B cell (primary cell): Measurements from ENCODE around the gene ME1. TPM values are rescaled to one million over a fixed set of nuclear protein-coding genes. Genes with fewer than 3 reads are reported as not detected.
A peak's percentile ranks its signal among the peaks of the same experiment; 100 is the strongest.

Experiments
- ATAC-seq: fragments of 200-7000 bp; cut with Tn5 transposase; one replicate; pipeline ENCODE4 v1.10.0; 2021; ENCODE audit warnings: low read depth, mild to moderate bottlenecking, moderate number of reproducible peaks, moderate library complexity
- CTCF ChIA-PET: fragments of 350-600 bp; sonication (Branson Sonifier 250); formaldehyde crosslinking; loops from one replicate; lab custom pipeline; 2021; ENCODE audit warnings: antibody characterized with exemption, inconsistent platforms; lab: Charles Lee
- POLR2A ChIA-PET: fragments of 350-600 bp; sonication (Branson Sonifier 250); formaldehyde crosslinking; loops from one replicate; lab custom pipeline; 2021; ENCODE audit warnings: antibody characterized with exemption; lab: Charles Lee
- DNase-seq: peaks from one replicate; pipeline ENCODE4 v3.0.0; 2013
- H2AFZ ChIP-seq: 2 replicates; pipeline ENCODE4 v1.6.1; 2012; ENCODE audit warnings: mild to moderate bottlenecking, low read depth, low read length; ENCODE audit not compliant: insufficient read depth, poor library complexity, severe bottlenecking
- H3K27ac ChIP-seq, 2 donors: 1 replicate in 1 of 2; 2 replicates in 1 of 2; pipeline ENCODE4 v1.5.1; 2012 to 2013; ENCODE audit warnings: low read length in 2 of 2, mild to moderate bottlenecking in 2 of 2, moderate library complexity in 1 of 2
- H3K27me3 ChIP-seq, 4 experiments: fragments of 200-600 bp in 1 of 4; sonication (generic) in 1 of 4; replicated peaks in 1 of 4; 1 replicate in 2 of 4; 2 replicates in 2 of 4; pipeline versions ENCODE4 v1.6.1 to v1.7.0; 2013 to 2016; ENCODE audit warnings: low read length in 3 of 4, mild to moderate bottlenecking in 2 of 4, mixed read lengths in 1 of 4, moderate library complexity in 1 of 4; ENCODE audit not compliant: insufficient read depth in 4 of 4, control insufficient read depth in 3 of 4; ENCODE audit errors: control extremely low read depth in 1 of 4
- H3K36me3 ChIP-seq, 2 experiments: replicated peaks in 1 of 2; 1 replicate in 1 of 2; 2 replicates in 1 of 2; pipeline versions ENCODE4 v1.6.1 to v1.7.1; 2013; ENCODE audit warnings: low read length in 1 of 2; ENCODE audit not compliant: insufficient read depth in 2 of 2, control insufficient read depth in 1 of 2; ENCODE audit errors: control extremely low read depth in 1 of 2, extremely low read depth in 1 of 2
- H3K4me1 ChIP-seq, 2 donors: fragments of 200-600 bp in 1 of 2; sonication (generic) in 1 of 2; 1 replicate in 1 of 2; 2 replicates in 1 of 2; pipeline versions ENCODE4 v1.5.1 to v1.6.1; 2013 to 2017; ENCODE audit warnings: low read length in 2 of 2; ENCODE audit not compliant: control insufficient read depth in 2 of 2, insufficient read depth in 2 of 2
- H3K4me2 ChIP-seq: replicated peaks from 2 replicates; pipeline ENCODE3; 2012; ENCODE audit warnings: mild to moderate bottlenecking, low read depth, low read length; ENCODE audit not compliant: poor library complexity, severe bottlenecking
- H3K4me3 ChIP-seq, 5 experiments: fragments of 200-600 bp in 1 of 5; sonication (generic) in 1 of 5; 1 replicate in 3 of 5; 2 replicates in 2 of 5; pipeline versions ENCODE4 v1.5.1 to v1.7.0; 2011 to 2016; ENCODE audit warnings: low read length in 4 of 5, mild to moderate bottlenecking in 4 of 5, low read depth in 2 of 5, control low read depth in 1 of 5, moderate library complexity in 1 of 5; ENCODE audit not compliant: insufficient read depth in 1 of 5; ENCODE audit errors: control extremely low read depth in 1 of 5, extremely low read depth in 1 of 5
- H3K79me2 ChIP-seq: fragments of 200-600 bp; sonication (generic); one replicate; pipeline ENCODE4 v1.6.0; 2016; ENCODE audit warnings: low read length; ENCODE audit not compliant: control insufficient read depth, insufficient read depth
- H3K9ac ChIP-seq: fragments of 200-600 bp; sonication (generic); 2 replicates; pipeline ENCODE4 v1.6.1; 2017; ENCODE audit warnings: mild to moderate bottlenecking, low read length, moderate library complexity
- H3K9me3 ChIP-seq, 3 donors: one replicate each; pipeline versions ENCODE4 v1.6.1 to v1.7.1; 2013; ENCODE audit warnings: low read length in 2 of 3; ENCODE audit not compliant: control insufficient read depth in 2 of 3, insufficient read depth in 1 of 3; ENCODE audit errors: control extremely low read depth in 1 of 3
- H4K20me1 ChIP-seq: 2 replicates; pipeline ENCODE4 v1.6.0; 2012; ENCODE audit warnings: mild to moderate bottlenecking, low read length; ENCODE audit not compliant: insufficient read depth, control insufficient read depth, poor library complexity, severe bottlenecking
- H3K27ac Mint-ChIP-seq: one replicate; pipeline ENCODE4 v1.8.0; 2021; ENCODE audit warnings: mixed read lengths
- H3K27me3 Mint-ChIP-seq: one replicate; pipeline ENCODE4 v1.8.0; 2021; ENCODE audit warnings: mixed read lengths
- H3K4me1 Mint-ChIP-seq: one replicate; pipeline ENCODE4 v1.8.0; 2021; ENCODE audit warnings: mixed read lengths
- H3K4me3 Mint-ChIP-seq: one replicate; pipeline ENCODE4 v1.8.0; 2021; ENCODE audit warnings: mixed read lengths
- H3K9me3 Mint-ChIP-seq: one replicate; pipeline ENCODE4 v1.8.0; 2022; ENCODE audit warnings: mixed read lengths; ENCODE audit not compliant: insufficient read depth
- CTCF ChIP-seq: fragments of 200-600 bp; IDR thresholded peaks from one replicate; pipeline ENCODE4 v1.8.0; 2022; ENCODE audit warnings: antibody characterized with exemption, mild to moderate bottlenecking
- EZH2 ChIP-seq: IDR thresholded peaks from 2 replicates; pipeline ENCODE4 v1.6.1; 2012; ENCODE audit warnings: borderline replicate concordance, low read depth, mild to moderate bottlenecking, moderate library complexity, low read length; ENCODE audit not compliant: insufficient read depth, poor library complexity, severe bottlenecking
- WGBS: methylation state at CpG from one replicate; pipeline ENCODE4 v1.1.5; 2013; ENCODE audit warnings: missing lambda C conversion rate; ENCODE audit not compliant: insufficient coverage; 5-methylcytosine and 5-hydroxymethylcytosine counted together
- intact Hi-C: fragments of 100-400 bp; cut with micrococcal nuclease; formaldehyde crosslinking; loops from one replicate; pipeline ENCODE4 v1.10.0; 2022
- polyA plus RNA-seq: library from polyadenylated mRNA; depleted of rRNA; stranded (reverse); fragments of >200 nt; gene quantifications from 2 replicates; pipeline ENCODE4 v1.2.3, GENCODE V29; 2012
- total RNA-seq, 2 donors: library from RNA; stranded (reverse); fragments of 120-200 nt in 1 of 2; gene quantifications; 1 replicate in 1 of 2; 2 replicates in 1 of 2; pipeline versions ENCODE4 v1.2.3 to v1.2.4, GENCODE V29; 2013 to 2022

ME1 gene
- total and polyA plus RNA-seq, 2 donors (not counting 1 experiment from before 2014, with no cell fraction given): not detected

DNA sequence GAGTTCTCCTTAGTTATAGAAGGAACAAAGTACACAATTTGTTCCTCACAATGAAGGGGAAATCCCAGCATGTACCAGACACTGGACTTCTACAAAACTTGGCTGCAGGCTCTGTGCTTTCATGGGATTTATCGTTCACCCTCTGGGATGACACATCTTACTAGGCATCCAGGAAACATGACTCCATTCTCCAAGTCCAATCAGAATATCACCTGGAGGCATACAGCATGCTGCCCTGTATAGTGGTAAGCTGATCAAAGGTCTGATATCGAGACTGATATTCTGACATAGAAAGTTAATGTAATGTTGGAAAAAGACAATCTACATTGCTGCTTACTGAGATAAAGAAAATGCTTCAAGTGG is 231.0 kb downstream of the ME1 start:
- Mint-ChIP-seq H3K27me3 (no peaks in the 10 kb centered on the region), H3K4me3 (no peak overlapping the region), H3K27ac (no peak overlapping the region), H3K9me3 (no peaks in the 10 kb centered on the region), H3K4me1 (peaks cover 24% of the 10 kb centered on the region)
- no peak for DNase-seq
- intact Hi-C loops: loop anchor here (10.0 kb wide), 1 partner anchor 655 kb away; the partner anchor contains the start of genes CYB5R4 and RIPPLY2
- H3K27ac ChIP-seq: no peak overlapping the region
- H3K4me3 ChIP-seq: no peak overlapping the region
- H4K20me1 ChIP-seq: no peaks in the 10 kb centered on the region
- peaks cover 6 to 10% of the 10 kb centered on the region in 2 donors for H3K4me1 ChIP-seq
- TF ChIP-seq CTCF: no peak
- no peak for TF ChIP-seq EZH2
- H3K27me3 ChIP-seq: no peaks in the 10 kb centered on the region
- no CpG with 5 or more reads among the region's 2 CpGs for WGBS
- ATAC-seq: no peak
- H3K36me3 ChIP-seq: no peaks in the 10 kb centered on the region
- no peak overlapping the region for H2AFZ ChIP-seq
- ChIA-PET POLR2A (no interaction called here), CTCF (no interaction called here)
- no peak overlapping the region for H3K4me2 ChIP-seq
- H3K9me3 ChIP-seq: peaks cover 0 to 4% (median 0%) of the 10 kb centered on the region in 3 donors
- H3K79me2 ChIP-seq: no peaks in the 10 kb centered on the region
- no peak overlapping the region for H3K9ac ChIP-seq

DNA sequence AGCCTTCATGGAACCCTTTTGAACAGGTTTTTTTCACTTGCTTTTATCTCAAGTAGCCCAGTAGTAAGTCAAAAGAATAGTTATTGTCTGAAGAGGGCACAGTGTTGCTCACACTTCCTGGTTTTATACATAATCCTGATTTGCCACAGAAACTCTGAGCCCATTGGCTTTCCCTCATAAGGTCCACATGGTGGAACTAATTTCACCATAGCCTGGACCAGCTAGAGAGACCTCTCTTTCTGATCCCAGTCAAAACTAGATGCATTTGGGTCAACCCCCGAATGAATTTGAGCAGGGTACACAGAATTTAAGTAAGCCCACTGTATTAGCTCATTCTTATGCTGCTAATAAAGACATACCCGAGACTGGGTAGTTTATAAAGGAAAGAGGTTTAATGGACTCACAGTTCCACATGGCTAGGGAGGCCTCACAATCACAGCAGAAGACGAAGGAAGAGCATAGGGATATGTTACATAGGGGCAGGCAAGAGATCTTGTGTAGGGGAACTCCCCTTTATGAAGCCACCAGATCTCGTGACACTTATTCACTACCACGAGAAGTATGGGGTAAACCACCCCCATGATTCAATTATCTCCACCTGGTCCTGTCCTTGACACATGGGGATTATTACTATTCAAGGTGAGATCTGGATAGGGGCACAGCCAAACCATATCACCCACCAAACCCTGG is 231.5 kb downstream of the ME1 start:
- no peak overlapping the region for H3K9ac ChIP-seq
- intact Hi-C loops: loop anchor here (10.0 kb wide), 1 partner anchor 655 kb away; the partner anchor contains the start of genes CYB5R4 and RIPPLY2

More for the DNA sequence above, 231.5 kb downstream of the ME1 start:
- no peaks in the 10 kb centered on the region for H3K27me3 Mint-ChIP-seq
- H3K4me2 ChIP-seq: no peak overlapping the region
- H3K27ac Mint-ChIP-seq: no peak overlapping the region
- DNase-seq (peak; percentile 16), ATAC-seq (peak; percentile 21)
- no peak overlapping the region for H3K4me3 ChIP-seq
- H4K20me1 ChIP-seq: no peaks in the 10 kb centered on the region
- no peak overlapping the region for H2AFZ ChIP-seq
- no peaks in the 10 kb centered on the region for H3K79me2 ChIP-seq
- peaks cover 0 to 4% (median 0%) of the 10 kb centered on the region in 3 donors for H3K9me3 ChIP-seq
- H3K27ac ChIP-seq: no peak overlapping the region
- no peak overlapping the region for H3K4me3 Mint-ChIP-seq
- H3K4me1 ChIP-seq: peaks cover 8 to 11% of the 10 kb centered on the region in 2 donors
- ChIA-PET CTCF (interaction anchor here (1.0 kb wide), 1 partner anchor 15 kb away, joined by 3 read pairs; no protein-coding TSS in a partner anchor), POLR2A (no interaction called here)
- TF ChIP-seq CTCF (no peak), EZH2 (no peak)
- no CpG with 5 or more reads among the region's 5 CpGs for WGBS
- no peaks in the 10 kb centered on the region for H3K27me3 ChIP-seq
- no peaks in the 10 kb centered on the region for H3K9me3 Mint-ChIP-seq
- no peaks in the 10 kb centered on the region for H3K36me3 ChIP-seq
- H3K4me1 Mint-ChIP-seq: peaks cover 28% of the 10 kb centered on the region
